DND-41 (cell line): ENCODE data around the gene AKT3.

Source experiments
- EZH2 ChIP-seq: IDR thresholded peaks from 3 replicates; pipeline ENCODE4 v1.6.1; 2012; ENCODE audit warnings: borderline replicate concordance, low read depth, mild to moderate bottlenecking, moderate library complexity, low read length, inconsistent platforms; ENCODE audit not compliant: severe bottlenecking
- TF ChIP-seq, protein P1 (sequence below): IDR thresholded peaks from 2 replicates; pipeline ENCODE4 v1.5.1; 2012; ENCODE audit warnings: borderline replicate concordance, low read length, moderate library complexity, mild to moderate bottlenecking; ENCODE audit not compliant: poor library complexity, severe bottlenecking; ENCODE audit errors: extremely low read depth

DNA sequence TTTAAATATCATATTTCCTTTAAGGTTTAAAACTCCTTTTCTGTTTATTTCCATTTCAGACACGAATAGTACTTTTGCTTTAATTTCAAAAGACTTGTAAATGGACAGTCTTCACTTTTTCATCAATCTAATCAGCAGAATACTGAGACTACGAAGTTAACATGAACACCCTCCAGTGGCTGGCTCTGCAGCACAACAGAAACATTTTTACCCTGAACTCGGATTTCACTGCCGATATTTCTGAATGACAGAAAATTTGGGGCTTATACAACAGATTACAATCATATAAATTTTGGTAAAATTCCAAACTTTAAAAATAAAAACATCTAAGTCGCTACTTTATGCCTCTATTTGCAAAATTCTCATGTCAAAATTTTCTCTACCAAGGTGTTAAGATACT is 86.2 kb downstream of the AKT3 start:
- TF ChIP-seq, protein P1, sequence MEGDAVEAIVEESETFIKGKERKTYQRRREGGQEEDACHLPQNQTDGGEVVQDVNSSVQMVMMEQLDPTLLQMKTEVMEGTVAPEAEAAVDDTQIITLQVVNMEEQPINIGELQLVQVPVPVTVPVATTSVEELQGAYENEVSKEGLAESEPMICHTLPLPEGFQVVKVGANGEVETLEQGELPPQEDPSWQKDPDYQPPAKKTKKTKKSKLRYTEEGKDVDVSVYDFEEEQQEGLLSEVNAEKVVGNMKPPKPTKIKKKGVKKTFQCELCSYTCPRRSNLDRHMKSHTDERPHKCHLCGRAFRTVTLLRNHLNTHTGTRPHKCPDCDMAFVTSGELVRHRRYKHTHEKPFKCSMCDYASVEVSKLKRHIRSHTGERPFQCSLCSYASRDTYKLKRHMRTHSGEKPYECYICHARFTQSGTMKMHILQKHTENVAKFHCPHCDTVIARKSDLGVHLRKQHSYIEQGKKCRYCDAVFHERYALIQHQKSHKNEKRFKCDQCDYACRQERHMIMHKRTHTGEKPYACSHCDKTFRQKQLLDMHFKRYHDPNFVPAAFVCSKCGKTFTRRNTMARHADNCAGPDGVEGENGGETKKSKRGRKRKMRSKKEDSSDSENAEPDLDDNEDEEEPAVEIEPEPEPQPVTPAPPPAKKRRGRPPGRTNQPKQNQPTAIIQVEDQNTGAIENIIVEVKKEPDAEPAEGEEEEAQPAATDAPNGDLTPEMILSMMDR = no peak
- no peak for TF ChIP-seq EZH2
